Measurements from ENCODE around the gene ABLIM2.

Gene ABLIM2

DNA sequence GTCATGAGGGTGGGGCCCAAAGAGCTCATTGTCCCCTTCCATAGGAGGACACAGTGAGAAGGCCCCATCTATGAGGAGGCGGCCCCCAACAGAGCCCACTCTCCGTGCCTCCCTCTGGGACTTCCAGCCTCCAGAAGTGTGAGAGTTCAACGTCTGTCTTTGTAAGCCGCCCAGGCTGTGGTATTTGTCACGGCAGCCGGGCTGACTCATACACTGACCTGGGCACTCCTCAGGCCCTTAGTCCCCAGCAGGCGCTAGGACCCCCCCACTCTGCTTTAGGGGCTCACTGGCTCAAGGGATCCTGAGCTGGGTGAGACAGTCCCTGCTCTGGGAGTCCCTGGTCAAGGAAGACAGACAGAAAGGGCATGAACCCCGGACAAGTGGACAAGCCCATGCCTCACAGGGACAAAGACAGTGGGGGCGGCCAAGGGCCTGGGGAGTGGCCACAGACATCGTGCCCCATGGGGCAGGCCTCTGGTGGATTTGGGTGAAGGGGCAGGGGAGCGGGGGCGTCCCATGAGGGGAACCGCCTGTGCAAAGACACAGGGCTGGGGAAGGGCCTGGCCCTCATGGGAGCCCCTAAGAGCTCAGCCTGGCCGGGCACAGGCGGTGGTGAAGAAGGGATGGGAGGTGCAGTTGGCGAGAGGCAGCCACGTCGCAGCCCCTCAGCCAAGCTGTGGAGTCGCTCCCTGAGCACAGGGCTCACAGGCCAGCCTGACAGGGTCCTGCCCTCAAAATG lies 21.5 kb downstream of the ABLIM2 start:
- DNase-seq (ENCODE audit: low read depth): no peak

DNA sequence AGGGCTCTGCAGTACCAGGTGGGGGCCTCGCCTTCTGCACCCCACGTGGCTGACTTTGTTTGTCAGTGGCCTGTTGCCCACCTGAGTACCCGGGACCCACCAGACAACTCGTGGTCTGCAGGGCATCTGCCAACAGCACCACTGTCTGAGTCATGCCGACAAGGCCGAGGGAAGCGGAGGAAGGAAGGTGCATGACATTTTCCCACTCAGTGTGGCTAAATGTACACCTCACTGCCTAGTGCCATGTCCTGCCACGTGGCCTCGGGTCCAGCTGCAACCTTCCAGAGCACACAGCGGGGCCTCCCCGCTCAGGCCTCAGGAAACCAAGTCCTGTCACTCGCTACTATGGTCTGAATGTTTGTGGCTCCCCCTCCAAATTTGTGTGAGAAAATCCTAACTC lies 22.1 kb downstream of the ABLIM2 start:
- DNase-seq (ENCODE audit: low read depth): no peak

DNA sequence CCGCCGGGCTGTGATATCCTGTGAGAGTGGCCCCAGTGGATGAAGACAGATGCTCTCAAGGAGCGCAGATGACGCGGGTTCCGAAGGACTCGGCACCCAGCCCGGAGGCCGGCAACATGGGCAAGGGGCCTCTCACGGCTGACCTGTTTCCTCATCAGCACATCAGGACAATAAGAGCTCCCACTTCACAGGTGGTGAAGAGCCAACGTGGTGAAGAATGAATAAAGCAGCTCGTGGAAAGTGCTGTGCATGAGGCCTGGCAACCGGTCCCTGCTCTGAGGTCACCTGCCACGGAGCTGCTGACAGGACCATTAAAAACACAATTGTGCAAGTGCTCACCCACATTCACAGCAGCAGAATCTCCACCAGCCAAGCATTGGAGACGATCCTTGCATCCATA lies 22.9 kb downstream of the ABLIM2 start:
- DNase-seq (ENCODE audit: low read depth): no peak

DNA sequence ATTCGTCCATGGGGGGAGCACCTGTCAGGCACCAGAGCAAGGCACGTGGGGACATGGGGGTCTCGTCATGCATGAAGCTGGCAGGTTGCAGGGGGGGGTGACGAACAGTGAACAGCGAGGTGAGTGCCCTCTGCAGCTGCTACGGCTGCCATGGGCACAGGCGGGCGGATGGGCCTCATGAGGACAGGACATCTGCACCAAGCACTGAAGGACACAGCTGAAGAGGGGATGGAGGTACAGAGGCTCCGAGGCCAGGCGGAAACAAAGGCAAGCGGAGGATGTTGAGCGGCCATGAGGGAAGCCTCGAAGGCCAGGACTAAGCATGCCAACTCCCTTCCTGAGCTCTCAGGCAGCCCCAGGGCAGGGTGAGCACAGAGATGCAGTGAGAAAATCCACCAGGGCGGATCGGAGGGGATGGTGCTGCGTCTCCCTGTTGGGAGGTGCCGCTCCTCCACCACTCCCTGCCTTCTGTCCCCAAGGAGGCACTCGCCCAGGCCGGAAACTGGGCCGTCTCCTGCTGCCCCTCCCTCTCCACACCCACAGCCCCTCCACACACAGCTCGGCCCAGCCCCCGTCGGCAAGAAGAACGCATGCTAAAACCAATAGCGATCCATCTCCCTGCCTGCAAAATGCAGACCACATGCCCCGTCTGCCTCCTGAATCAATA lies 24.6 kb downstream of the ABLIM2 start:
- DNase-seq (ENCODE audit: low read depth): no peak

DNA sequence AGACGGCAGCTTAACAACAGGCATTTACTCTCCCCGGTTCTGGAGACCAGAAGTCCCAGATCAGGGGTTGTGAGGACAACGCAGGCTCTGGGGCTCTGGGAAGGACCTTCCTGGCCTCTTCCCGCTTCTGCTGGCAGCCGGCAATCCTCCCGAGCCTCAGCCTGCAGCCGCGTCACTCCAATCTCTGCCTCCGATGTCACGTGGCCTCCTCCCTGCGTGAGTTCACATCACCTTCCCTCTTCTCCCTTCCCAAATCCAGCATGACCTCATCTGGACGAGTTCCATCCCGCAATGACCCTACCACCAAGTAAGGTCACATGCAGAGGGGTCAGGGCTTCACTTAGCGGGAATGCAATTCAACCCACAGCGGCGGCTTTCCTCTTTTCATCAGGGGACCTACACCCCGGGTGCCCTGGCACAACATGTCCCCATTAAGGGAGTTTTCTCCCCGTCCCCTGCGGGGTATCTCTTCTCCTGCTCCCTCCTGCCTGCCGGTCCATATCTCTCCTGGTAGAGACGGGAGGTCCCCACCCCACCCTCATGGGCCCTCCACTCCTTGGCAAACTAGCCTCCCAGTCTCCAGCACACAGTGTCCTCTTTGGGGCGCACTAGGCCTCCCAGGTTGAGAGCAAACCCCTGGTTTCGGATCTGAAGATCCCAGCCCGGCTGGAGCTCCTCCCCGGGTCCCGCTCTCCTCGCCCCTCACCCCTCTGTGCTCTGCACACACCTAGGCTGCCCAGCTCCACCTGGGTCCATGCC lies 25.5 kb downstream of the ABLIM2 start:
- no peak for DNase-seq (ENCODE audit: low read depth)

DNA sequence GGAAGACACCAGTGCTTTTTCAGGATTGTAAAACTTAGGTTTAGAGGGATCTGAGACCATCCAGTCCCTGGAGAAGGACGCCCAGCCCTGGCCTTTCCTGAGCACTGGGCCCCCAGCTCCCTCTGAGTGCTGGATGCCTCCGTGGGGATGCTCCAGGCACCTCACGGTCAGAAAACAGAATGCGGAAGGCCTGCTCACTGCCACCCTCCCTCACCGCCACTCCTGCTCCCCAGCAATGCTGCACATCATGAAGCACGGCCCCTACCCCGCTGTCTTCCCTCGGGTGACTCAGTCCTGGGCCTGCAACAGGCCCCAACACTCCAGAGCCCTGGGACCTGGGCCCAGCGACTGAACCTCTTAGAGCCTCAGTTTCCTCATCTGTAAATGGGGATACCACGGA lies 26.2 kb downstream of the ABLIM2 start:
- DNase-seq (ENCODE audit: low read depth): no peak

DNA sequence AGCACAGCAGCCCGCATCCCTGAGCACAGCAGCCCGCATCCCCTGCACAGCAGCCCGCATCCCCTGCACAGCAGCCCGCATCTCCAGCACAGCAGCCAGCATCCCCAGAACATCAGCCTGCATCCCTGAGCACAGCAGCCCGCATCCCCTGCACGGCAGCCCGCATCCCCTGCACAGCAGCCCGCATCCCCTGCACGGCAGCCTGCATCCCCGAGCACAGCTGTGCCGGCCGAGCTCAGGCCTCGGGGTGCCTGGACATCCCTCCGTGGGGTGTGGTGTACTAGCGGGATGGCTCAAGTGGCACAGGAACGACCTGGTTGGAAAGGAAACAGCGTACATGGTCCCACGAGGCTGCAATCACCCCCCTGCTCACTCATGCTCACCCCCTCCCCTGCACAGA lies 26.8 kb downstream of the ABLIM2 start:
- DNase-seq (ENCODE audit: low read depth): no peak

DNA sequence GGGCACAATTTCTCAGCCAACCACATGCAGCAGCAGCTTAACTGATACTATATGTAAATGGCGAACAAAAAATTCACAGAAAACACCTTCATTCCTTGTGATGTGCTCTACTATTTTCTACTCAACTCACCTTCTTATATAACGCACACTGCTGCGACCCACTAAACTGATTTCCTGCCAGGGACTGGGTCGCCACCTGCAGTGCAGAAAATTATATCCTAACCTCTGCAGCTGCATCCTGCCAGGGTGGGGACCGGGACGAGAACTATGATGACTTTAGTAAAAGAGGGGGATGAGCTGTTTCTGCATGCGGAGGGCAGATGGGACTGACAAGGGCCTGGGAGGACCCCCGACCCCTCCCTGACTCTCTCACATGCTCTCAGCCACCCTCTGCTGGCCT lies 27.4 kb downstream of the ABLIM2 start:
- no peak for DNase-seq (ENCODE audit: low read depth)

DNA sequence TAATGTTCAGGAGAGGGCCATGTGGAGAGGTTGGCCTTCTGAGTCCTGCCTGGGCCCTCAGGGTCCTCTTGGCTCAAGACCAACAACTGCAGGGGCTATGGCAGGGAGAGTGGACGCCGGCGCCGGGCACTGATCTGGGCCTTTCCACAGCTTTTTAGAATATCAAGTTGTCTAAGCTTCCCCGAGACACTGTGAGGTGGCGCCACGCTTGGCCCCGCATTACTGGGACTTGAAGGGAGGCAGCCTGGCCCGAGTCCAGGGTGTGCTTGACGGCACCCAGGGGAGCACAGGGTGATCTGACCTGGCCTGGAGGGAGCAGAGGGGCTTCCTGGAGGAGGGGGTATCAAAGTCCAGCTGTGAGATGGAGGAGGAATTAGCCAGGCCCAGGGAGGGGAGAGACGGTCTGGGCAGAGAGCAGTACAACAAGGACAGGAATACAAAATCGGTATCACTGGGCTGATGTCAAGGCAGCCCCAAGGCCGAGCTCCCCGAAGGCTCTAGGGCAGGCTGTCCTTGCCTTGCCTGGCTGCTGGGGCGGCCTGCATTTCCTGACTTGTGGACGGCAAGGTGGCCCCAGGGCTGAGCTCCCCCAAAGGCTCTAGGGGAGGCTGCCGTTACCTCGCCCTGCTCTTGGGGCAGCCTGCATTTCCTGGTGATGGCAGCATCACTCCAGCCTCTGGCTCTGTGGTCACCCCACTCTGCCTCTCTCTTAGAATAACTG lies 28.1 kb downstream of the ABLIM2 start:
- DNase-seq (ENCODE audit: low read depth): no peak

DNA sequence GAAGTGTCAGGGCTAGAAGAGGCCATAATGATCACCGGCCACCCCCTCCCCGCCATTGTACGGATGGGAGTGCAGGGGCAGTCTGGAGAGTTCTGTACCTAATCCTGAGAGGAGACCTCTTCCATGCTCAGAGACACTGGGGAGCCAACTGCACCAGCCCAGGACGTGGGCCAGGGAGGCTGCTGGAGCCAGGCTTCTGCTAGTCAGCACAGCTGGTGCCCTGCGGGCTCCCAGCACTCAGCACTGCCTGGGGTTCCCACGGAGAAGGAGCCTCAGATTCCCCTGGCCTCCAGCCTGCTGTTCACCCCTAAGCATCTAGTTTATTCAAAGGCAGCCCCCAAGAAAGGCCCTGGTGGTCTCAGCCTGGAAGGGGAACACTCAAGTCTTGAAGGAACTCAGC lies 28.8 kb downstream of the ABLIM2 start:
- DNase-seq (ENCODE audit: low read depth): no peak

DNA sequence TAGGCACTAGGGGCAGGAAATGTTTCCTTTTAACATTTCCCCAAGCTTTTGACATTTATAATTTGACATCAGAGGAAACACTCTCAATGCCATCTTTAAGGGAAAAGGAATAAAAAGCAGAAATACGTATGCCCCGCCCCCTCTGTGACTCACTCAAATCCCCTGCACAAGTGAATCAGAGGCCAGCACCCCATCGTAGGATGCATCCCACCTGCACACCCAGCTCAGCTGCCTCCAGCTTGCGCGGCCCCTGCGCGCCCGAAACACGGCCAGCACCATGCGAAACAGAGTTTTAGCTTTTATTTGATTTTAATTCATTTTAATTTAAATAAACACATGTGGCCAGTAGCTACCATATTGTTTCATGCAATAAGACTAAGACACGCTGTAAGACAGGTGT lies 29.5 kb downstream of the ABLIM2 start:
- no peak for DNase-seq (ENCODE audit: low read depth)

DNA sequence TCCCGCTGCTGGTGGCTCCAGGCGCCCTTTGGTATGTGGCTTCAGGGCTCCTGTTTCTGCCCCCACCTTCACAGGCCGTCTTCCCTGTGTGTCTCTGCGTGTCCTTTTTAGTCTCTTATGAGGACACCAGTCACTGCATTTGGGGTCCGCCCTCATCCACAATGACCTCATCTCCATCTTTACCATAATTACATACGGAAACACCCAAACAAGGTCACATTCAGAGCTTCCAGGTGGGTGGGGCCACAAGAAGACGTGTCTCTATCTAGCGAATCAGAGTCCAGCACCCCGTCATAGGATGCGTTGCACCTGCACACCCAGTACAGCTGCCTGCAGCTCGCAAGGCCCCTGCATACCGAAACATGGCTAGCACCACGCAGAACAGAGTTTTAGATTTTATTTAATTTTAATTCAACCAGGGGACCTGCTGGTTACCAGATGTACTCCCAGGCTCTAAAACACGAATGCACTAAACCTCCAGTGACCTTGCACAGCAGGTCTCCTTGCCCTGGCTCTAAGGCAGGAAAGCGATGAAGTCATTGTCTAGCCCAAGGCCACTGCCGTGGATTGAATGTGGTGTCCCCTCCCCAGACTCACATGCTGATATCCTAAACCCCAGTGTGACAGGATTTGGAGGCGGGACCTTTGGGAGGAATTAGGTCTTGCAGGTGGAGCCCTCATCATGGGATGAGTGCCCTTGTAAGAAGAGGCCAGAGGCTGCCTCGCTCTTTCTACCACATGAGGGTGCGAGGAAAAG lies 30.3 kb downstream of the ABLIM2 start:
- no peak for DNase-seq (ENCODE audit: low read depth)

DNA sequence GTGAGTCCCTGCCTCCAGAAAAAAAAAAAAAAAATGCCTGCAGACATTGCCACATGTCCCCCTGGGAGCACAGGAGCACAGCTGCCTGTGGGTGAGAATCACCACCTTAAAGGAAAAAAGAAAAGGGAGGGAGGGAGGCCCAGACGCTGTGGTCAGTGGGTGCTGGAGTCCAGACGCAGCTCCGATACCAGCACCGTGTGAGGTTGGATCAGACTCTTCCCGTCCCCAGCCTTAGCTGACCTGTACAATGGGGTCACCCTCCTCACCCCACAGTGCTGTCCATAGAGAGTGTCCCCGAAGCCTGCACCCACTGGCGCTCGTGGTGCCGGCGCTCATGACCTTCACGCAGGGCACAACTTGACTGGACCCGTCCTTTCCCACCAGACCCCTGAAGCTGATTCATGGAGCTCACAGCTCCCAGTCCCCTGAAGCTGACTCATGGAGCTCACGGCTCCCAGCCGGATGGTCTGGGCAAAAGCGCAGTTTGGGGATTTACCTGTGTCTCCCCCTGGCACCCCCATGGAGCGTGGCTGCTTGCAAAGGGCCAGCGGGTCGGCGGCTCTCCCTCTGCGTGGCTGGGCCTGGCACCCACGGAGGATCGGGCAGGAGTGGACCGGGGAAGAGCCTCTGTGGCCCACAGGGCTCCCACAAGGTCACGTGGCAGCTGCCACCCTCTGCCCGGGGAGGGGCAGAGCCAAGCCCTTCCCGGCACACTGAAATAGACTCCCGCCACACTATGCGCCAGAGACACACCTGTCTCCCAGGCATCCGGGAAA lies 31.4 kb downstream of the ABLIM2 start:
- DNase-seq (ENCODE audit: low read depth): no peak

DNA sequence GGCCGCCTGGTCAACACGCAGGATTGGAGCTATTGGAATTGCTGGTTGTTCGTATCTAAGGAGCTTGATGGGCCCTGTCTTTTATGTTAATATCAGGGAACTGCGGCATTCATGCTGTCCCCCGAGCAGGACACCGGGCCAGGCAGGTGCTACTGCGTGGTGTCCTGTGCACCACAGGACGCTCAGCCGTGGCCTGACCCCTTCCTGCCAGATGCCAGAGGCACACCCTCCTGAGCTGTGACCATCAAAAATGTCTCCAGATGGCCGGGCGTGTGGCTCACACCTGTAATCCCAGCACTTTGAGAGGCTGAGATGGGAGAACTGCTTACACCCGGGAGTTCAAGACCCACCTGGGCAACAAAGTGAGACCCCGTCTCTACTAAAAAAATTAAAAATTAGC lies 32.1 kb downstream of the ABLIM2 start:
- DNase-seq (ENCODE audit: low read depth): no peak

DNA sequence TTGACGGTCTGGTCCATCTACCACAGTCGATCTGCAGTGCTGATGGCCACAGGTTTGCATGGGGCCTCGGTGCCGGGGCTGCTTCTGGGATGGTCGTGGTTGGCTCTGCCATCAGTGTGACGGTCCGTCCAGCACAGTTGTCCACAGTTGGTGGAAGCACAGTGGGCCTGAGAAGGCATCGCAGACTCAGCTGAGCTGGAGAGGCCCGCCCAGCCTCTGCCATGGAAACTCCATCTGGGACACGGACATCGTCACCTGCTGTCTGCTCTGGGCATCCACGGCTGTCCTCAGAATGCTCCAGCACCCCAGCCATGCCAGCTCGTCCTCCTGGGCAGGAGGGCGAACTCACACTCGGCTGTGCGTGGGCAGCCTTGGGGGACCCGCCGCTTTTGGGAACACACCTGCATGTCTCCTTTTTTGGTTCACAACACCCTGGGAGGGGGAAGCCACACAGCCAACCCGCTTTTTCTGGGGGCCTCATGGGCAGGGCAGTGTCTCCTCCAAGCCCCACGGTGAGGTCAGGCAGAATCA lies 33.0 kb downstream of the ABLIM2 start:
- no peak for DNase-seq (ENCODE audit: low read depth)

DNA sequence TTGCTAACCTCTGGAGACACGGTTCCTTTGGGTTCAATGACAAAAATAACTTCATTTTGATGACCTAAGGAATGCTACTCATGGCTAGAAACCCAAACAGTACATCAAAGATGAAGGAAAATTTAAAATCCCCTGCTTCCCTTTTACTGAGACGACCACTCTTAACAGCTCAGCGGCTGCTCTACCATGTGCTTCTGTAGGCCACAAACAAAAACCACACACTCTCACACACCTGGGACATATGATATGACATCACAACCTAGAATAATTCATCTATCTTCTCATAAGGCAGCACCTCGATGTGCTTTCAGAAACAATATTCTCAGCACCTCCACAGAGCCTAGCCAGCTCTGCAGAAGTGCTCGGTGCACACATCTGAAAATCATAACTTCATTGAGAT lies 34.7 kb downstream of the ABLIM2 start:
- DNase-seq (ENCODE audit: low read depth): no peak

DNA sequence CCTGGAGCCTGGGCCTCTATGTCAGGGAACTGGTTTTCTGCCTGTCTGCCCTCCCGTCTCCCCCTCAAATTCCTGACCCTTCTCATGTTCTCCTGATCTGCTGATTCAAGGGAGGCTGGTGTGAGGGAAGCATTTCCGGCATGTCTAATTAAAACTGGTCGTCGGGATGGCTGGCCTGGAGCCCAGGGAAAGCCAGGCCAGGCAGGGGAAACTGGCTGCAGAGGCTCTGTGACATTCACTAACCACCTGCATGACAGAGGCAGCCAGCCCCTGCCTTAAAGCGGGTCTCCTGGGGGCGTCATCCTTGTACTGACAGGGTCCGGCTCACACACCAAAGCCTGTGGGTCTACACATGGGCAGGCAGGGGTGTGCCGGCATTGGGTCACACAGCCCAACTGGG lies 35.2 kb downstream of the ABLIM2 start:
- no peak for DNase-seq (ENCODE audit: low read depth)

DNA sequence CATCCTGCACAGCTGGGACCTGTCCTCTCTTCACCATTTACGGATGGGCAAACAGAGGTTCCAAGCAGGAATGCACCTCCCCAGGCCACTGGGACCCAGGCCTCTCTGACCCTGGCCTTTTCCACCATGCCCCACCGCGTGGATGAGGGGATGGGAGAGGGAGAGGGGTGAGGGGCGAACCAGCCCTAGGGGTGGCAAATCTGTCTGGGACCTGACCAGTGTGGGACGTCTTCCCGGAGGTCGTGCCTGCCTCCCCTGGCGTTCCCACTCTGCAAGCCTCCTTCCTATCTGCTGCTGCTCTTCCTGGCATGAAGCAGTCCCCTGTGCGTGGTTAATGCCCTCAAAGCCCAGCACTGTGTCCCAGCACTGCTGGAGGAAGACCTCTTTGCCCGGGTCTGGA lies 35.9 kb downstream of the ABLIM2 start:
- no peak for DNase-seq (ENCODE audit: low read depth)

DNA sequence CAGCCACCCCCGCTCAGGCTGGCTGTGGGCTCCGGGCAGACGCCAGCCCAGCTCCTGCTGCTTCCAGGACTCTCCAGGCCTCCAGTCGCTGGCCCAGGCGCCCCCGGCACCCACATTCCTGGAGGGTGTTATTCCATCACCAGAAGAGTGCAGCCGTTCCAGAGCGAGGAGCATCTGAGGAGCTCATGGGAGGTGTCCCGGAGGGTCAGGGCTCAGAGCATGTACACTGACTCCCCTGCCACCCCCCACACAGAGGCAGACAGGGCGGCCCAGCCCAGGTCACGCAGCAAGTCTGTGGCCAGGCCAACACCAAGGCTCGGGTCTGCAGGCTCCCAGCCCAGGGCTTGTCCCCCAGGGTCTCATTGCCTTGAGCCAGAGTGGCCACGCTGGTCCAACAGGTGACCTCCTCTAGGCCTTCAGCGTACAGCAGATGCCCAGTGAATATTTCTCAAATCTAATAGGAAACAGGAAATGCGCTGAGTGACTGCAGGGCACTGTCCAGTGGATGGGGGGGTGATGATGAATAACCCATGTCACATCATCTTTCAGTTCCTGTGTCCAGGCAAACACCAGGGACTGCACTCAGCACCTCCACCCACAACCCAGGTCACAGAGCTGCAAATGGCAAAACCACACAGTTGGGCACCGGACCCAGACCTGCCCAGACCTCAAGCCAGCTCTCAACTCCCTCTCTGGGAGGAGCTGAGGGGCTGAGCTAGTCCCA lies 37.2 kb downstream of the ABLIM2 start:
- DNase-seq (ENCODE audit: low read depth): no peak

DNA sequence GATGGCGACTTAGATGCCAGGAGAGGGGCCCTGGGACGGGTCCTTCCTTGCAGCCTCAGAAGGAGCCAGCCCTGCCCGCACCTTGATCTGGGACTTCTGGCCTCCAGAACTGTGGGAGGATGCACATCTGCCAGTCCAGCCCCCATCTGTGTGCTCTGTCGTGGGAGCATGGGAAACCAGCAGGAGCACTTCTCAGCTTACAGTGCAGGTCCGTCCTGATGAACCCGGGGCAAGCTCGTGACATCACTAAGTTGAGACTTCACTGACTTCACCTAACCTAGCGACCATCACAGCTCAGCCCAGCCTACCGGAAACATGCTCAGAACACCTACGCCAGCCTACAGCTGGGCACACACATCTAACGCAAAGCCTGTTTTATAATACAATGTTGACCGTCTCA lies 38.1 kb downstream of the ABLIM2 start:
- no peak for DNase-seq (ENCODE audit: low read depth)
